ENCODE results near the gene RBM34. TPM values are rescaled to one million over a fixed set of nuclear protein-coding genes. Genes with fewer than 3 reads are reported as not detected.
"Not testable (repeated sequence)": the region's sequence is repeated elsewhere in the genome, so short reads cannot be mapped to it uniquely, and the experiment has no call there.

Gene RBM34
- total RNA-seq, 1 experiment from 2014 or later, result 106 TPM

DNA sequence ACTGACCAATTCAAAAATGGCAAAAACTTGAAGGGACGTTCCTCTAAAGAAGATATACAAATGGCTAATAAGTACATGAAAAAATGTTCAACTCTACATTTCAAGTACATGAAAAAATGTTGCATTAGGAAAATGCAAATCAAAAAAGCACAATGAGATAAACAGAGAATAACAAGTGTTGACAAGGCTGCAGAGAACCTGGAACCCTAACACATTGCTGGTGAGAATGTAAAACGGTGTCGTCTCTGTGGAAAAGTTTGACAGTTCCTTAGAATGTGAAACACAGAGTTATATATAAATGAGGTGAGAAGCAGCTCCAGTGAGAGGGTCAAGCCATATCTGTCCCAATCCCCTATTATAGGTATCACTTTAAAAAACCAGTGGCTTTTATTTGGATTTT, 44.6 kb upstream of the RBM34 start:
- peaks cover 3% of the 10 kb centered on the region; the same call in 1 of the 2 replicates for H3F3A ChIP-seq (ENCODE audit: insufficient read depth, low read depth)
- H3K4me3 ChIP-seq, result no peak overlapping the region
- DNase-seq, result no peak
- no TSS peak for BruUV-seq (replicated peaks)
- H3K9me2 ChIP-seq (ENCODE audit: insufficient read depth), result no peaks in the 10 kb centered on the region
- intact Hi-C loops (cut with micrococcal nuclease; ENCODE audit: unreplicated experiment), result no loop called here
- no peak overlapping the region for H3K27ac ChIP-seq
- H3K79me2 ChIP-seq (ENCODE audit: low read depth), result no peaks in the 10 kb centered on the region
- ChIA-PET CTCF (no interaction called here), POLR2A (ENCODE audit: unreplicated experiment) (no interaction called here)
- H3K4me2 ChIP-seq, result no peak overlapping the region
- no peaks in the 10 kb centered on the region for H3K27me3 ChIP-seq (ENCODE audit: insufficient read depth, low read depth)
- H3K9me3 ChIP-seq (ENCODE audit: insufficient read depth, low read depth), result no peaks in the 10 kb centered on the region
- no peaks in the 10 kb centered on the region; the same call in 1 of the 2 replicates for H4K20me1 ChIP-seq (ENCODE audit: insufficient read depth)
- peaks cover 8% of the 10 kb centered on the region; the same call in 1 of the 2 replicates for H3K36me3 ChIP-seq (ENCODE audit: low read depth)
- no peaks in the 10 kb centered on the region for H3K4me1 ChIP-seq (replicated peaks; ENCODE audit: insufficient read depth)
- H2AFZ ChIP-seq, result no peak overlapping the region
- no peak for TF ChIP-seq EZH2 (IDR thresholded peaks at IDR 0.05; ENCODE audit: low read depth)
- TF ChIP-seq, protein P1, sequence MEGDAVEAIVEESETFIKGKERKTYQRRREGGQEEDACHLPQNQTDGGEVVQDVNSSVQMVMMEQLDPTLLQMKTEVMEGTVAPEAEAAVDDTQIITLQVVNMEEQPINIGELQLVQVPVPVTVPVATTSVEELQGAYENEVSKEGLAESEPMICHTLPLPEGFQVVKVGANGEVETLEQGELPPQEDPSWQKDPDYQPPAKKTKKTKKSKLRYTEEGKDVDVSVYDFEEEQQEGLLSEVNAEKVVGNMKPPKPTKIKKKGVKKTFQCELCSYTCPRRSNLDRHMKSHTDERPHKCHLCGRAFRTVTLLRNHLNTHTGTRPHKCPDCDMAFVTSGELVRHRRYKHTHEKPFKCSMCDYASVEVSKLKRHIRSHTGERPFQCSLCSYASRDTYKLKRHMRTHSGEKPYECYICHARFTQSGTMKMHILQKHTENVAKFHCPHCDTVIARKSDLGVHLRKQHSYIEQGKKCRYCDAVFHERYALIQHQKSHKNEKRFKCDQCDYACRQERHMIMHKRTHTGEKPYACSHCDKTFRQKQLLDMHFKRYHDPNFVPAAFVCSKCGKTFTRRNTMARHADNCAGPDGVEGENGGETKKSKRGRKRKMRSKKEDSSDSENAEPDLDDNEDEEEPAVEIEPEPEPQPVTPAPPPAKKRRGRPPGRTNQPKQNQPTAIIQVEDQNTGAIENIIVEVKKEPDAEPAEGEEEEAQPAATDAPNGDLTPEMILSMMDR (conservative IDR thresholded peaks at IDR 0.05), result no peak

DNA sequence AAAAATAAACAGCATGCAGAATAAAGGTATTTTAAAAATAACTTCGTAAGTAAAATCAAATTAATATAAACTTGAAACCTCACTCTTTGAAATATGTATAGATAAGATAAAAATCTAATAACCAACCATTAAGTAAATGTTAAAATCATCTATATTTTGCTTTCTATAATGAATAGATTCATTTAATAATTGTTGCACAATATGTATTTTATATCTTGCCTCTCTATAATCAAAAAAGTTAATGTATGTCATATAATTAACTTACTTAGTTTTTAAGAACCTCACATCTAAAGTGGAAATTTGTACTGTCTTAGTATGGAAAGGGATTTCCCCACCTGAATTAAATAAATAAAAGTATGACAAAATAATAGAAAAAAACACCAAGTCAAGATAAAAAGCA, 42.4 kb upstream of the RBM34 start:
- DNase-seq, result no peak
- intact Hi-C loops (cut with micrococcal nuclease; ENCODE audit: unreplicated experiment), result no loop called here
- no peak for TF ChIP-seq EZH2 (IDR thresholded peaks at IDR 0.05; ENCODE audit: low read depth)
- TF ChIP-seq, protein P1 (conservative IDR thresholded peaks at IDR 0.05), result no peak

DNA sequence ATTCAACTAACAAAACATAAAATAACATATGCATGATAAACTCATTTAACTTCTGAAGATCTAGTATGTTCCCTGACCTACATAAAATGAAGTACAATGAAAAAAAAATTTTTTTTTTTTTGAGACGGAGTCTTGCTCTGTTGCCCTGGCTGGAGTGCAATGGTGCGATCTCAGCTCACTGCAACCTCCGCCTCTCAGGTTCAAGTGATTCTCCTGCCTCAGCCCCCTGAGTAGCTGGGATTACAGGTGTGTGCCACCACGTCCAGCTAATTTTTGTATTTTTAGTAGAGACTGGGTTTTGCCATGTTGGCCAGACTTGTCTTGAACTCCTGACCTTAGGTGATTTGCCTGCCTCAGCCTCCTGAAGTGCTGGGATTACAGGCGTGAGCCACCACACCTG, 41.4 kb upstream of the RBM34 start:
- intact Hi-C loops (cut with micrococcal nuclease; ENCODE audit: unreplicated experiment), result not testable (repeated sequence)

More for the DNA sequence above, 42.4 kb upstream of the RBM34 start:
- H3K27me3 ChIP-seq (ENCODE audit: insufficient read depth, low read depth), result no peaks in the 10 kb centered on the region
- H3K36me3 ChIP-seq (ENCODE audit: low read depth), result no peaks in the 10 kb centered on the region
- H3K4me2 ChIP-seq, result no peak overlapping the region
- no peaks in the 10 kb centered on the region for H3K9me2 ChIP-seq (ENCODE audit: insufficient read depth)
- no peak overlapping the region for H3K27ac ChIP-seq
- no TSS peak for BruUV-seq (replicated peaks)
- H3K4me1 ChIP-seq (replicated peaks; ENCODE audit: insufficient read depth), result no peaks in the 10 kb centered on the region
- H3K79me2 ChIP-seq (ENCODE audit: low read depth), result no peaks in the 10 kb centered on the region
- H2AFZ ChIP-seq, result no peak overlapping the region
- POLR2A ChIA-PET (ENCODE audit: unreplicated experiment), result no interaction called here
- peaks cover 3% of the 10 kb centered on the region for H3F3A ChIP-seq (ENCODE audit: insufficient read depth, low read depth)
- no peak overlapping the region for H3K4me3 ChIP-seq
- CTCF ChIA-PET, result no interaction called here
- no peaks in the 10 kb centered on the region for H3K9me3 ChIP-seq (ENCODE audit: insufficient read depth, low read depth)
- no peaks in the 10 kb centered on the region; the same call in 1 of the 2 replicates for H4K20me1 ChIP-seq (ENCODE audit: insufficient read depth)

DNA sequence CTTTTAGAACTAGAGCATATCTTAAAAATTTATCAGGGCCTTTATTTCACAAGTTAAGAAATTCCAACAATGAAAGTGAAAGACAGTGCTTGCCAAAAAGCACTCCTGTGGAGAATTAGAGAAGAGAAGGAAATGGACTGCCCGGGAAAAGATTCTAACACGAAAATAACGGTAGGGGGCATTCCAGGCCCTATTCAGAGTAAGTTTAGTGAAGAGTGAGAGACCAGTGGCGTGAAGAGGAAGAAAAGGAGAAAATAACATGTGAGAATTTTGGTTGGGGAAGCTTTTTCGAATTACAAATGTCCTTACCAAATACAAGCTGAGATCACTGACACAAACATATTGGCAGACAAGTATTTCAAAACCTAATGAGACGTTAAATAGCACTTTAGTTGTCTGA, 38.4 kb upstream of the RBM34 start:
- no TSS peak for BruUV-seq (replicated peaks)
- H3K9me3 ChIP-seq (ENCODE audit: insufficient read depth, low read depth), result no peaks in the 10 kb centered on the region
- no peaks in the 10 kb centered on the region for H3K79me2 ChIP-seq (ENCODE audit: low read depth)
- no peak overlapping the region for H3K27ac ChIP-seq
- no peak overlapping the region for H2AFZ ChIP-seq
- no peak overlapping the region for H3K4me3 ChIP-seq
- CTCF ChIA-PET, result no interaction called here
- no peak for DNase-seq
- POLR2A ChIA-PET (ENCODE audit: unreplicated experiment), result interaction anchor here (0.6 kb wide), 1 partner anchor 634 kb away, joined by 4 read pairs; no protein-coding TSS in a partner anchor
- intact Hi-C loops (cut with micrococcal nuclease; ENCODE audit: unreplicated experiment), result no loop called here
- no peaks in the 10 kb centered on the region for H3K27me3 ChIP-seq (ENCODE audit: insufficient read depth, low read depth)
- H3K4me1 ChIP-seq (replicated peaks; ENCODE audit: insufficient read depth), result no peaks in the 10 kb centered on the region
- H3K4me2 ChIP-seq, result no peak overlapping the region
- TF ChIP-seq EZH2 (IDR thresholded peaks at IDR 0.05; ENCODE audit: low read depth), result no peak
- TF ChIP-seq, protein P1 (conservative IDR thresholded peaks at IDR 0.05), result no peak
- H4K20me1 ChIP-seq (ENCODE audit: insufficient read depth), result no peaks in the 10 kb centered on the region; the same call in 1 of the 2 replicates
- H3K36me3 ChIP-seq (ENCODE audit: low read depth), result no peaks in the 10 kb centered on the region
- H3K9me2 ChIP-seq (ENCODE audit: insufficient read depth), result no peaks in the 10 kb centered on the region
- H3F3A ChIP-seq (ENCODE audit: insufficient read depth, low read depth), result no peaks in the 10 kb centered on the region; the same call in none of the 2 replicates

More for the DNA sequence above, 41.4 kb upstream of the RBM34 start:
- H3K9me3 ChIP-seq (ENCODE audit: insufficient read depth, low read depth); DNase-seq; BruUV-seq (replicated peaks); H2AFZ ChIP-seq; CTCF ChIA-PET; H3K4me2 ChIP-seq; H3K27ac ChIP-seq; H3K36me3 ChIP-seq (ENCODE audit: low read depth); H3K27me3 ChIP-seq (ENCODE audit: insufficient read depth, low read depth); POLR2A ChIA-PET (ENCODE audit: unreplicated experiment); H3K79me2 ChIP-seq (ENCODE audit: low read depth); H4K20me1 ChIP-seq (ENCODE audit: insufficient read depth); H3K4me1 ChIP-seq (replicated peaks; ENCODE audit: insufficient read depth); H3K9me2 ChIP-seq (ENCODE audit: insufficient read depth); H3K4me3 ChIP-seq; H3F3A ChIP-seq (ENCODE audit: insufficient read depth, low read depth): not testable (repeated sequence)

Measured in PC-9 (cell line).